ES-I3 (cell line): ENCODE measurements around the gene NCAM1.
"Not testable (repeated sequence)": the region's sequence is repeated elsewhere in the genome, so short reads cannot be mapped to it uniquely, and the experiment has no call there.

Experiments
- H3K36me3 ChIP-seq: 2 replicates; pipeline ENCODE4 v1.6.1; 2013; ENCODE audit warnings: mild to moderate bottlenecking, low read length, control low read depth, moderate library complexity; ENCODE audit not compliant: insufficient read depth
- H3K4me1 ChIP-seq: 2 replicates; pipeline ENCODE4 v1.6.1; 2013; ENCODE audit warnings: mild to moderate bottlenecking, control low read depth, low read length; ENCODE audit not compliant: insufficient read depth
- H3K9ac ChIP-seq: 2 replicates; pipeline ENCODE4 v1.6.1; 2013; ENCODE audit warnings: low read depth, mild to moderate bottlenecking, low read length, moderate library complexity
- H3K9me3 ChIP-seq: 2 replicates; pipeline ENCODE4 v1.6.1; 2013; ENCODE audit warnings: mild to moderate bottlenecking, low read length, moderate library complexity; ENCODE audit not compliant: control insufficient read depth, insufficient read depth

The NCAM1 gene

DNA sequence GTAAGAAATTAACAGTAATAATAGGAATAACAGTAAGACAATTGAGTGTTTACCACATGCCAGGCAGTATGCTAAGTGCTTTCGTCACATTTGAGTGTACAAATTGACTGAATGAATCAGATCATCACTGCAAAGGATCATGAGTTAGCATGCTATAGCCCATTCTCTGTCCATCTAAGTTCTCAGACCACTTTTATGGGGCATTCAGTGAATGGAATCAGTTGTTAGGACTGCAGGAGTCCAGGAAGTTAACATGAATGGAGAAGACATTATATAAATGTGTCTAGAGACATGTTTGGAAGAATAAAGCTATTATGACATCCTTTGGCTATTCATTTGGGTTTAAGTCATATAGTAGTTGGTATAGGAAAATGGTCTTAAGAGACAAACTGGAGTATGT lies 59.9 kb downstream of the NCAM1 start:
- H3K9me3 ChIP-seq: no peaks in the 10 kb centered on the region
- no peak overlapping the region for H3K9ac ChIP-seq
- H3K4me1 ChIP-seq: no peaks in the 10 kb centered on the region
- H3K36me3 ChIP-seq: no peaks in the 10 kb centered on the region

DNA sequence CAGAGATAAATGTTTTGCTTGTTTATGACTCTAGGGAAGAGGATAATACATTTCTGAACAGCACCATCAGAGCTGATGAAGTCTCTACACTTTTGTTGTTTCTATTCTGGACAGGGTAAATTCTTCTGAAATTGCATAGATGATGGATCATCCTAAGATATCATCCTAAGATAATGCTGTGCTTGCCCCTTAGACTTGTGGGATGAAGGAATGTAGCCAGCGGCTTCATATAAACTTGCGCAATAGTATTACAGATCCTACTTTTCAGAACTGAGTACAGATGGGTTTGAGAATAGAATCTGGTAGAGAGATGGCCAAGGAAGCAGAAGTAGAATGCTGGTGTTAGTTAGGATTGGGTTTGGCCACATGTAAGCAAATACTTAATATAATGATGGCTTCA lies 61.0 kb downstream of the NCAM1 start:
- Histone ChIP-seq H3K36me3 (no peaks in the 10 kb centered on the region), H3K9me3 (no peaks in the 10 kb centered on the region), H3K4me1 (no peaks in the 10 kb centered on the region), H3K9ac (no peak overlapping the region)

DNA sequence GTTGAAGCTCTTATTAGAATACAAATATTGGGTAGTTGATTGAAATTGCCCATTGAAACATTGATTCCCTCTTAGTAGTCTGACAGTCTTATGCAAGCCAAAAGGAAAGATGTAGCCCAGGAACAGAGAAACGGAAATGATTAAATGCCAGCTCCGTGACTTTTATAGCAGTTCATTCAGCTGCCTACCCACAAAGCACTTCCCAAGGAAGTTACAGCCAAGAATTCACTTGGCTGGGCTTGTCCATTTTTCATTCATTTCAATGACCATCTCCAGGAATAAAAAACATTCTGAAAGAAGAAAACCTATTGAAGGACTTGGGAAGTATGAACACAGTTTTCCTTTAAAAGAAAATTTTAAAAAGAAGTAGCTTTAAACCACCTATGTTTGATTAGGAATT lies 62.0 kb downstream of the NCAM1 start:
- H3K9me3 ChIP-seq: no peaks in the 10 kb centered on the region
- H3K4me1 ChIP-seq: no peaks in the 10 kb centered on the region
- H3K36me3 ChIP-seq: no peaks in the 10 kb centered on the region
- H3K9ac ChIP-seq: no peak overlapping the region

DNA sequence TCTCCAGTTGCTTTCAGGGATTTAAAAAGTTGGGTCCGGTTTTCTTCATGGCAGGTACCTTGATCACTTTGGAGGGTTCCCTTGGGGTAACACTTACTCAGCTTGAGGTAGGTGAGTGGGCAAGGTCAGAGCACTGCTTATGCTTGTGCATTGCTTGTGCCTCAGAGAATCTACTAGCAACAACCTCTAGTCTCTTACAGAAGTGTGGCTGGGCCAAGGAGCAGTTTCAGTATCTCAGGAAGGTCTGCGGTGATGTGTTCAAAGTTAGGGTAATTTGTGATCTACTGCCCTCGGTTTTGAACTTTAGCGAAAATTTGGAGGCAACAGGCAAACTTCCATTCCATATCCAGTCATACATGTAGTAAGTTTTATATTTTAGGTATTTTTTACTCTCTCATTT lies 62.8 kb downstream of the NCAM1 start:
- Histone ChIP-seq H3K9ac (no peak overlapping the region), H3K9me3 (no peaks in the 10 kb centered on the region), H3K36me3 (no peaks in the 10 kb centered on the region), H3K4me1 (no peaks in the 10 kb centered on the region)

DNA sequence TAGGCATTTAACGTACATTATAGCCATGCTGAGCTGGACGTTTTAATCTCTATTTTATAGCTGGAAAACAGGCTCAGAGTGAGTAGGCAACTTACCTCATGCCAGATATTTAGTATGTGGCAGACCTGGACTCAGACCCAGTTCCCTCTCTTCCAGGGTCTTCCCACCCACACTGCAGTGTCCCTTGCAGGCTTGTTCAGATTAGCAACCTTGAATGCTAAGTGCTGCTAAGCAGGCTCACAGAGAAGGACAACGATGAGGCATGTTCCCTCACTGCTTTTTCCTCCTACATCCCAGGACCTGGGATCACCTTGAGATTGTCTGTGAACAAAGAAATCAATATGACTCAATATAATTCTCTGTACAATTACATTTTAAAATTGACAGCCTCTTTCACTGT lies 65.6 kb downstream of the NCAM1 start:
- Histone ChIP-seq H3K9ac (no peak overlapping the region), H3K36me3 (no peaks in the 10 kb centered on the region), H3K9me3 (no peaks in the 10 kb centered on the region), H3K4me1 (no peaks in the 10 kb centered on the region)

DNA sequence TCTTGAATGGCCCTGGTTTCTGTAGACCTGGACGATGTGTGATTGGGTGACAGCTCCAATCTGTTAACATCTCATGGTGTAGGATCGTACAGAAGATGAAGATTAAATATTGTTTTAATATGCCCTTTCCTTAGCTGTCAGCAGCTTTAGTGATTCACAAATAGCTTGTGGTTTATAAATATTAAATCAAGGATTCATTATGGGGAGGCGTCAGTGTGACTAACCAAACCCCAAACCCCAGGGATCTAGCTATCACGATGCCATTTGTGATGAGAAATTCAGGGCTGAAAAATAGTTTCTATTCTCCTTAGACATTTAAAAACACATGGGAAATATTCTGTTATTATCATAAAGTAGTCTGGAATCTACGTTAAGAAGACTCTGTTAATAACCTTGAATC lies 73.4 kb downstream of the NCAM1 start:
- no peaks in the 10 kb centered on the region for H3K36me3 ChIP-seq
- H3K9me3 ChIP-seq: no peaks in the 10 kb centered on the region
- H3K4me1 ChIP-seq: no peaks in the 10 kb centered on the region
- no peak overlapping the region for H3K9ac ChIP-seq

DNA sequence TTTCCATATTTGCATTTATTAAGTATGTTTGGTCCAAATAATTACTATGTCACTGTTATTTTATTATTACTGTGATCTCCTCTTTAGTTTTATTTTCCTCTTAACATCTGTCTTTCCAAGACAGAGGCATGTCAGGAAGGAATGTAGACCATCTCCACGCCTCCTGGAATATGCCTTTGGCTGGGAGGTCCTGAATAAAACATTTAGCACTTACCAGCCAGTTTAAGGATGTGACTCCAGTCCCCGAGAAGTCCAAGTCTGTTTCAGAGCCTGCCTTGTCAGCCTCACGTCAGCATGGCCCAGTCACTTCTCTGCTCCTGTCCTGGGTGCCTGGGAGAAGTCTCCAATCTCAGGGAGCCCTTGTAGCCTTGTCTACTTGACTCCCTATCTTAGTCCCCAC lies 74.5 kb downstream of the NCAM1 start:
- Histone ChIP-seq H3K4me1 (no peaks in the 10 kb centered on the region), H3K9ac (no peak overlapping the region), H3K9me3 (no peaks in the 10 kb centered on the region), H3K36me3 (no peaks in the 10 kb centered on the region)

DNA sequence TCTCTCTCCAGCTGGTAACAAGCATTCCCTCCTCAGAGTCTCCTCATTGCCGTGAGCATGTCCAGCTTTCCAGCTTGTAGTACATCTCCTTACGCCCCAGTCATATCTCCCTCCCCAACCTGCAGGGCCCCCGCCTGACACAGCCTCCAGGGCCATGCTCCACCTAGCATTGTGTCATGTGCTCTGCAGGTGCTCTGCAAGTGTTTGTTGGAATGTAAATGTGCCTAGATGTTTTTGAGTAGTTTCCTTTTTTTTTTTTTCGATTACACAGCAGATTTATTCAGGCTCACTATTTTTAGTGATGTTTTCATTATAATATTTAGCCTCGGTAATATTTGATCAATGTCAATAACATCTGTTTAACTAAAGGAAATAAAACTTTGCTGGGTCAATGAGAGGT lies 82.5 kb downstream of the NCAM1 start:
- H3K36me3 ChIP-seq: no peaks in the 10 kb centered on the region
- H3K4me1 ChIP-seq: no peaks in the 10 kb centered on the region; the same call in 1 of the 2 replicates

DNA sequence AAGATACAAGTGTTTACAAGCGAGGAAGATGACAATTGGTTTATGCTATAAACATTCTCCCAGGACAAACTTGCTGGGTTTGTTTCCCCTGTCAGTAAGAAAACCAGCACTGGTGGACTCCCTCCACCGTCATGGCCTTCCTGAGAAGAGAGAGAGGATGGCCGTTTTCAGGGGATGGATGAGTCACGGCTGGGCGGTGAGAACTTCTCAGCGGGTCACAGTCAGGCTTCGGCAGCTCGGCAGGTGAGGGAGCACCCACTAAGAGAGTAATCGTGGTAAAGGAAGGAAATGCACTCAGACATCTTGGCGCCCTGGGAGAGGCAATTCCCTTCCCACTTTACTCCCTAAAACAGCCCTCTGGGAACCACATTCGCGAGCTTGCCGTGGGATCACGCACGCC lies 83.9 kb downstream of the NCAM1 start:
- H3K9ac ChIP-seq: no peak overlapping the region
- no peaks in the 10 kb centered on the region; the same call in 1 of the 2 replicates for H3K4me1 ChIP-seq
- H3K36me3 ChIP-seq: no peaks in the 10 kb centered on the region
- H3K9me3 ChIP-seq: no peaks in the 10 kb centered on the region

More for the DNA sequence above, 82.5 kb downstream of the NCAM1 start:
- Histone ChIP-seq H3K9ac (no peak overlapping the region), H3K9me3 (no peaks in the 10 kb centered on the region)

DNA sequence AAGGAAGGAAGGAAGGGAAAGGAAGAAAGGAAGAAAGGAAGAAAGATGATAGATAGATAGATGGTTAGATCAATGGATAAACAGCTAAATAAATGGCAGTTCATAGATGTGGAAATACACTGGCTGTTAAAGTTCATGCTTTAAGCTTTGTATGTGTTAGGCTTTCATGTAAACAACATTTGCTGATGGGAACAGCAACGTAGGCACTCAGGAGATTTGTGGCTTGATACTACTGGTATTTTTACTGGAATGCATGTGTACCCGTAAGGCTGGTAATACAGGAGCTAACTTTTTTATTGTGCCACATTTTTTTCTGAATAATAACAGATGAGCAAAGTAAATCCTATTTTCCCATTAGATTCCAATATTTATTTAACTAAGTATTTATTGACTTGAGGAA lies 85.6 kb downstream of the NCAM1 start:
- Histone ChIP-seq H3K4me1 (no peaks in the 10 kb centered on the region; the same call in 1 of the 2 replicates), H3K9ac (no peak overlapping the region), H3K36me3 (no peaks in the 10 kb centered on the region), H3K9me3 (no peaks in the 10 kb centered on the region)

DNA sequence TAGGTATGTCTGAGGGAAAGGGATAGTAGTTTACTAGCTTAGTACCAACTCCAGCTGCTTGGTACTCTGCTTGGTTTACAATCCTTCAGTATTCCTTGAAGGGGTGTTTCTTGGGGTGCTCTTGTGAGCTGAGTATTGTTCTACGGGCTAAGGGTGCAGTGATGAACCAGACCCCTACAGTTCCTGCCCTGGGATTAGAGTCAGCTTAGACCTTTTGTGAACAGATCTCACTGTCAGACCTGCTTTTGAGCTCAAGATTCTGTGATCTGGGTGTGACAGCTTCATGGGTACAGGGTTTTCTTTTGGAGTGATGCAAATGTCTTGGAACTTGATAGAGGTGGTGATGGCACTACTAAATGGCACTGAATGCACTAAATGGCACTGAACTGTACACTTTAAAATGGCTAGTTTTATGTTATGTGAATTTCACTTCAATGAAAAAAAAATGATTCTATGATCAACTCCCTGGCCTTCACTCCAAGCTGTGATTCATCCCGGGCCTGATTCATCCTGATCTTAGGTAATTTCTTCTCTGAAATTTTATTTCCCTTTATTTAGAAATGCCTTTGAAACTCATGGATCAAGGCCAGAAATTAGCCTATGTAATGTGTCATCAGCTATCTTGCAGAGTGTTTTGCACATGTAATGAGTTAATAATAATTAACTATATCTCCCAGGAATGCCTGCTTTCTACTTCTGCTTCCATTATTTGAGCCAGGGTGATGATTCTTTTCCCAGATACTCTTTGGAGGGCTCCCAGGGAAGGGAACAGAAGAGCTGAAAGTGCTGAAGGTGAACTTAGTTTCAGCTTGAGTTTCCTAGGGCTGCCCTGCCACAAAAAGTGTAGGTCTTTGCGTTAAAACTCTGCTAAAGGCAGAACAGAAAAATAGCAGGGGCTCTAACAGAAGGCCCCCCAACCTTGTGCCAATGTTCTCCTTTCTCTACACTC lies 87.9 kb downstream of the NCAM1 start:
- no peak overlapping the region for H3K9ac ChIP-seq
- no peaks in the 10 kb centered on the region for H3K4me1 ChIP-seq
- no peaks in the 10 kb centered on the region for H3K9me3 ChIP-seq
- no peaks in the 10 kb centered on the region for H3K36me3 ChIP-seq

DNA sequence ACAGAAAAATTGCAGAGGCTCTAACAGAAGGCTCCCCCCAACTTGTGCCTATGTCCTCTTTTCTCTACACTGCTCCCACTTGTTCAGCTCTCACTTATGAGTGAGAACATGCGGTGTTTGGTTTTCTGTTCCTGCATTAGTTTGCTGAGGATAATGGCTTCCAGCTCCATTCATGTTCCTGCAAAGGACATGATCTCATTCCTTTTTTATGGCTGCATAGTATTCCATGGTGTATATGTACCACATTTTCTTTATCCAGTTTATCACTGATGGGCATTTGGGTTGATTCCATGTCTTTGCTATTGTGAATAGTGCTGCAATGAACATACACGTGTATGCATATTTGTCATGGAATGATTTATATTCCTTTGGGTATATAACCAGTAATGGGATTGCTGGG lies 91.8 kb downstream of the NCAM1 start:
- not testable (repeated sequence) for H3K4me1 ChIP-seq, H3K36me3 ChIP-seq, H3K9ac ChIP-seq, H3K9me3 ChIP-seq

DNA sequence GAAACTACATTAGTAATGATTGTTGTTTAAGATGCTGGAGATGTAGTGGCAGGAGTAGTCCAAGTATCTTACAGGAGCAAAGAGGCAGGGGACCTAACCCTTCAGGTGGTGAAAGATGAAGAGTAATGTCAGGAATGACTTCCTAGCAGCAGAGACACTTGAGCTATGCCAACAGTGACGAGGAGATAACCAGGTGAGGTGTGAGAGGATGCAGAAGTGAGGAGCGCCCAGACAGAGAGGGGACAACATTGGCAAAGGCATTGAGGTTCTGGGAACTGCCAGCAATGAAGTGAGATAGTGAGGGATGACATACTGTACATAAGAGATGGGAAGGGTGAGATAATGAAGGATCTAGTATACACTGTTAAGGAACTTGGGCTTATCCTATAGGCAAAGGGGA lies 95.8 kb downstream of the NCAM1 start:
- Histone ChIP-seq H3K4me1 (no peaks in the 10 kb centered on the region), H3K9me3 (no peaks in the 10 kb centered on the region), H3K36me3 (no peaks in the 10 kb centered on the region), H3K9ac (no peak overlapping the region)

DNA sequence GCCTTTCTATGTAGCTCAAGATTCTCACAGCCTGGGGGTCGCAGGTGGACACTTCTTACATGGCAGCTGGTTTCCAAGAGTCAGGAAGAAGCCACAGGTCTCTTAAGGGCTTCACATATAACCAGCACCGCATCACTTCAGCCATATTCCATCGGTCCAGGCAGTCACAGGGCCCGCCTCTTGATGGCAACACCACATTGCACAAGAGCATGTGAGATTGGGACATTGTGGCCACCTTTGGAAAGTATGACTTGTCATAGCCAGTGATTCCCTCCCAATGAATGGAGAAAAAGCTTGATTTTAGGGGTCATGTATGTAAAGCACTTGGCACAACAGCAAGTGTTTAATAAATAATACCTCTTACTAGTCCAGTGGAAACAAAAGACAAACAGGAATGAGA lies 98.3 kb downstream of the NCAM1 start:
- Histone ChIP-seq H3K36me3 (no peaks in the 10 kb centered on the region), H3K4me1 (no peaks in the 10 kb centered on the region), H3K9me3 (no peaks in the 10 kb centered on the region), H3K9ac (no peak overlapping the region)

DNA sequence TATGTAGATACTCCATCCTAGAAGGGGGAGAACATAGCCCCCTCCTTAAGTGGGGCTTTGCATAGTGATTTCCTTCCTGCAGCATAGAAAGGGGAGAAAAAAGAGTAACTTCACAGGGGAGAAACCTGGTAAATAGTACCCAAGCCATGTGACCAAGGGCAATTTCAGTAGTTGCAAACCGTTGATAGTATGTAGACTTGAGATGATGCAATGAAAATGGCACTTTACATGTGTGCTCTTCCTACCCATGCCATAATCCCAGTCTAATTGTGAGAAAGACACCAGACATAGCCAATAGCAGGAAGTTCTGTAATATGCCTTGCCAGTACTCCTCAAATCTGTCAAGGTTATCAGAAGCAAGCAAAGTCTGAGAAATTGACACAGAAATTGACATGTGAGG lies 104.1 kb downstream of the NCAM1 start:
- Histone ChIP-seq H3K9me3 (no peaks in the 10 kb centered on the region), H3K36me3 (no peaks in the 10 kb centered on the region), H3K4me1 (no peaks in the 10 kb centered on the region), H3K9ac (no peak overlapping the region)
